Right lobe of liver (tissue), 6 donors: ENCODE measurements around the gene NDC1. TPM values are rescaled to one million over a fixed set of nuclear protein-coding genes. Genes with fewer than 3 reads are reported as not detected.

Experiments used
- ATAC-seq, 4 donors: fragments of 200-7000 bp; cut with Tn5 transposase; one replicate each; pipeline ENCODE4 v1.9.1; 2020; ENCODE audit warnings: mild to moderate bottlenecking in 4 of 4, moderate library complexity in 4 of 4
- DNase-seq, 3 donors: peaks; one replicate each; pipeline ENCODE4 v3.0.0-alpha.2; 2020
- H3K27ac ChIP-seq, 3 donors: fragments of 200-600 bp; one replicate each; pipeline ENCODE4 v1.8.0; 2022
- H3K27me3 ChIP-seq, 2 donors: fragments of 200-600 bp; one replicate each; pipeline ENCODE4 v1.8.0; 2022
- H3K36me3 ChIP-seq, 4 donors: fragments of 200-600 bp; sonication (generic) in 1 of 4; one replicate each; pipeline versions ENCODE4 v1.5.1 to v1.8.0; 2017 to 2022; ENCODE audit warnings: control low read depth in 1 of 4
- H3K4me1 ChIP-seq, 4 donors: fragments of 200-600 bp; sonication (generic) in 1 of 4; one replicate each; pipeline versions ENCODE4 v1.5.1 to v1.8.0; 2017 to 2022; ENCODE audit warnings: control low read depth in 1 of 4
- H3K4me3 ChIP-seq, 3 donors: fragments of 200-600 bp; one replicate each; pipeline ENCODE4 v1.8.0; 2022
- H3K9me3 ChIP-seq, 4 donors: fragments of 200-600 bp; sonication (generic) in 1 of 4; one replicate each; pipeline versions ENCODE4 v1.5.1 to v1.8.0; 2017 to 2022; ENCODE audit warnings: control low read depth in 1 of 4
- POLR2A ChIP-seq: fragments of 450-650 bp; IDR thresholded peaks from one replicate; pipeline ENCODE4 v1.6.1; 2017; ENCODE audit warnings: antibody characterized with exemption, mild to moderate bottlenecking
- WGBS: methylation state at CpG from one replicate; pipeline ENCODE4 v1.1.6; 2018; ENCODE audit warnings: low coverage, low lambda C conversion rate; ENCODE audit not compliant: insufficient coverage; ENCODE audit errors: missing lambda C conversion rate; 5-methylcytosine and 5-hydroxymethylcytosine counted together
- intact Hi-C, 2 donors: fragments of 100-400 bp; cut with DNase I; formaldehyde crosslinking; loops; one replicate each; pipeline versions ENCODE4 v1.11.2 to v1.14.1; 2022
- total RNA-seq, 6 experiments: library from RNA; depleted of rRNA in 2 of 6; stranded (reverse); fragments of >200 nt in 2 of 6; fragmentation: NEBNext Ultra II Directional in 3 of 6; extraction: Animal tissue kit (Norgen Biotek cat#: 25700) in 3 of 6; gene quantifications; one replicate each; pipeline versions ENCODE4 v1.1.0 to v1.2.4, GENCODE V29; 2016 to 2023
- TF ChIP-seq, protein P1 (sequence below), 4 donors: fragments of 200-600 bp in 3 of 4; fragments of 450-650 bp in 1 of 4; IDR thresholded peaks; one replicate each; pipeline versions ENCODE4 v1.5.1 to v1.8.0; 2016 to 2022; ENCODE audit warnings: antibody characterized with exemption in 4 of 4, mild to moderate bottlenecking in 2 of 4
- donor health status: DM: no; HTN: yes; CAD: no.
- donor health status: DM: no; HTN: no; CAD: no.
- donor health status: DM: no; HTN: no; CAD: no.
- donor health status: DM: no; HTN: yes; CAD: no.
- donor health status: DM: no; HTN: yes; CAD: no.

Gene NDC1
- total RNA-seq, 6 experiments from 2014 or later, result 4.3 to 10.9 (median 5.7) TPM

DNA sequence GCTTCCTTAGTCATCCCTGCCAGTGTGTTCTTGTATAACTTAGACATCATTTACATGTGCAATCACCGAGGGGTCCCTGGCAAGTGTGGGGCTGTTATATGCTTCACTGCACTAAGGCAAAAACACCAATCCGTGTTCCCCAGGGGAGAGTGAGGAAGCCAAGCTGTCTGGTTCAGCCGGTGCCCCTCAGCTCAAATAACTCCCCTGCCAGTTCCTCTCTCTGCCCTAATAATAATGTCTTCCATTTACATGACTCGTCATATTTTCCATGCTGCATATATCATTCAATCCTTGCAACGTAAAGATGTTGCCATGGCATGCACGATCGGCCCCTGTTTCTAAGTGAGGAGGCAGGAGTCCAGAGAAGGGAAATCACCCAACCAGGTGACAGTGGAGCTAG, 24.4 kb upstream of the NDC1 start:
- no peak overlapping the region for H3K4me3 ChIP-seq
- peaks cover 4 to 42% (median 16%) of the 10 kb centered on the region in 4 donors for H3K36me3 ChIP-seq
- ATAC-seq (no peak), DNase-seq (no peak)
- no peaks in the 10 kb centered on the region for H3K4me1 ChIP-seq
- 94% methylated on average over 4 of the region's 7 CpGs for WGBS
- TF ChIP-seq, protein P1, sequence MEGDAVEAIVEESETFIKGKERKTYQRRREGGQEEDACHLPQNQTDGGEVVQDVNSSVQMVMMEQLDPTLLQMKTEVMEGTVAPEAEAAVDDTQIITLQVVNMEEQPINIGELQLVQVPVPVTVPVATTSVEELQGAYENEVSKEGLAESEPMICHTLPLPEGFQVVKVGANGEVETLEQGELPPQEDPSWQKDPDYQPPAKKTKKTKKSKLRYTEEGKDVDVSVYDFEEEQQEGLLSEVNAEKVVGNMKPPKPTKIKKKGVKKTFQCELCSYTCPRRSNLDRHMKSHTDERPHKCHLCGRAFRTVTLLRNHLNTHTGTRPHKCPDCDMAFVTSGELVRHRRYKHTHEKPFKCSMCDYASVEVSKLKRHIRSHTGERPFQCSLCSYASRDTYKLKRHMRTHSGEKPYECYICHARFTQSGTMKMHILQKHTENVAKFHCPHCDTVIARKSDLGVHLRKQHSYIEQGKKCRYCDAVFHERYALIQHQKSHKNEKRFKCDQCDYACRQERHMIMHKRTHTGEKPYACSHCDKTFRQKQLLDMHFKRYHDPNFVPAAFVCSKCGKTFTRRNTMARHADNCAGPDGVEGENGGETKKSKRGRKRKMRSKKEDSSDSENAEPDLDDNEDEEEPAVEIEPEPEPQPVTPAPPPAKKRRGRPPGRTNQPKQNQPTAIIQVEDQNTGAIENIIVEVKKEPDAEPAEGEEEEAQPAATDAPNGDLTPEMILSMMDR (IDR thresholded peaks at IDR 0.05), result no peak
- no peak for TF ChIP-seq POLR2A
- H3K9me3 ChIP-seq, result no peaks in the 10 kb centered on the region
- no peaks in the 10 kb centered on the region for H3K27me3 ChIP-seq
- no peak overlapping the region for H3K27ac ChIP-seq
- intact Hi-C loops, result no loop called here

DNA sequence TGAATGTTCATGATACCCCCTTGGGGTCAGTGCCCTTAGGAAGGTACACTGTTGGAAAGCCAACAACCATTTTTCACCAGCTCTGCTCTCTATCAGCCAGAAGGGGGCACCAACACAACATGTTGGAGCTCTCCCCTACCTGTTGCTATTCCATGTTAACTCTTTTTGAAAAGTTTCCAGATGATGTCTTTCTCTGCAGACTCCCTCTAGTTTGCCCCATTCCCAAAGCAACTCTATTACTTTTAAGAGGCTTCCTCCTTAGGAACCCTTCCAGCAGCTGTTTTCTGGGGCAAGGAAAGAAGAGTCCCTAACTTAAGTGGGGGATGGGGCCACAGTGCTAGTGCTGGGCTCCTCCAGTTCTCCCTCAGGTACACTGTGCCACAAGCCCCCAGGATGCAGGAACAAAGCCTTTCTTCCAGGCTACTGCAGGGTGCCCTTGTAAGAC, 22.9 kb upstream of the NDC1 start:
- peaks cover 0 to 48% (median 16%) of the 10 kb centered on the region in 4 donors for H3K36me3 ChIP-seq
- DNase-seq, result peak in 1 of 3 donors; percentile 52

DNA sequence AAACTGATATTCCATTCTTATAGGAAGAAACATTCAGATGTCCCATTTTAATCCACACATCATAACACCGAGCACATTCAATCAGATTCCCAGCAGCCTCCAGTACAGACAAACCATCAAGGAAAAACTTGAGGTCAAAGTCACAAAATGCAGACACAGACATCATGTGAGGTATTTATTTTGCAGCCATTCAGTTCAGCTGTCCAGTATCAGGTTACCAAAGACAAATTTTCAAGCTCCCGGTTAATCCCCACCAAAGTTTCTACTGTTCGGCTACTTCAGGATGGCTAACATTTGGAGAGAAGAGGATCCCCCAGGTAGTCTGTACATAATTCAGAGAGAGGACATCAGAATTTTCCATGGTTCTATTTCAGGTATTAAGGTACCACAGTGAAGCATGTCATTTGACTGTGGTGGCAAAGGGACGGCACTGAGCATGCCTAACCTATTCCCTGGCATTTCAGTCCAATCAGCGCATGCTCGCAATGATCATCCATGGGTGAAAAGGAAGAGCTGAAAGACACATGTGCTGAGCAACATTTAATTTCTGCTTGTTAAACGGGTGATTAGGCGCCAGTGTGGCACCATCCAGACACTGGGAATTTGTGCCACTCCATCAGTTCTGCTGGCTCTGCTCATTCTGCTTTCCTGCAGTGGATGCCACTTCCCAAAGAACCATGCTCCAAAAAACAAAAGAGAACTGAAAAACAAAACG, 13.6 kb upstream of the NDC1 start:
- DNase-seq, result no peak
- Histone ChIP-seq H3K9me3 (no peaks in the 10 kb centered on the region), H3K36me3 (peaks cover 0 to 45% (median 1%) of the 10 kb centered on the region in 4 donors), H3K4me3 (no peak overlapping the region), H3K27ac (no peak overlapping the region), H3K4me1 (no peaks in the 10 kb centered on the region), H3K27me3 (no peaks in the 10 kb centered on the region)
- intact Hi-C loops, result no loop called here
- no peak for TF ChIP-seq POLR2A
- TF ChIP-seq, protein P1 (IDR thresholded peaks at IDR 0.05), result no peak
- 61% methylated on average over 9 of the region's 9 CpGs for WGBS
- ATAC-seq, result no peak

More for the DNA sequence above, 22.9 kb upstream of the NDC1 start:
- ATAC-seq, result peak; percentile 89 to 94 (median 90)
- Histone ChIP-seq H3K27ac (no peak overlapping the region), H3K27me3 (no peaks in the 10 kb centered on the region), H3K4me3 (no peak overlapping the region), H3K4me1 (no peaks in the 10 kb centered on the region), H3K9me3 (no peaks in the 10 kb centered on the region)
- intact Hi-C loops, result no loop called here
- TF ChIP-seq POLR2A, result no peak
- TF ChIP-seq, protein P1 (IDR thresholded peaks at IDR 0.05), result peak; percentile 71 to 91 (median 82)

DNA sequence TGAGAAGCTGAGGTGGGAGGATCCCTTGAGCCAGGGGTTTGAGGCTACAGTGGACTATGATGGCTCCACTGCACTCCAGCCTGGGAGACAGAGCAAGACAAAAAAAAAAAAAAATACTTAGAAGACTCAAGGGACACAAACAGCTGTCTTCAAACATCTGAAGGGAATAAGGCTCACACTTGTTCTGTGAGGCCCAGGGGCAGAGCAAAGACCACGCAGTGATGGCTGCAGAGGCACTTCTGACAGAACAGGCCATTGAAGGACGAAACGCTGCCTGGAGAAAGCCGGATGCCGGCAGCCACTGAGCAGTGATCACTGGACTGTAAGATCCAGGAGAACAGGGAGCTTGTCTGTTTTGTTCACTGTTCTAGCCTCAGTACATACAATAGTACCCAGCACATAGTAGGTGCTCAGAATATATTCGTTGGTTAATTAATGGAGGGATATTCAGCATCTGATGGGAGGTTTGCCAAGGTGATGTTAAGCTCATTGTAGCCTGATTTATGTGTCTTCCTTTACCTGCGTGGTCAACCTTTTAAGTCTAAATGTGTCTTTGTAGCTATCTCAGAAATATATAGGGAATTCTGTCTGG, 12.1 kb upstream of the NDC1 start:
- no peak for ATAC-seq
- intact Hi-C loops, result no loop called here
- 78% methylated on average over 3 of the region's 7 CpGs for WGBS

More for the DNA sequence above, 12.1 kb upstream of the NDC1 start:
- Histone ChIP-seq H3K27me3 (no peaks in the 10 kb centered on the region), H3K4me3 (no peak overlapping the region), H3K27ac (no peak overlapping the region), H3K4me1 (no peaks in the 10 kb centered on the region), H3K9me3 (no peaks in the 10 kb centered on the region), H3K36me3 (peaks cover 0 to 29% (median 0%) of the 10 kb centered on the region in 4 donors)
- DNase-seq, result no peak
- TF ChIP-seq, protein P1 (IDR thresholded peaks at IDR 0.05), result no peak
- TF ChIP-seq POLR2A, result no peak
